ENCODE measurements around the gene SENP1. TPM values are rescaled to one million over a fixed set of nuclear protein-coding genes. Genes with fewer than 3 reads are reported as not detected.

Gene SENP1
- total RNA-seq, 1 donor from 2014 or later = 15.7 TPM

DNA sequence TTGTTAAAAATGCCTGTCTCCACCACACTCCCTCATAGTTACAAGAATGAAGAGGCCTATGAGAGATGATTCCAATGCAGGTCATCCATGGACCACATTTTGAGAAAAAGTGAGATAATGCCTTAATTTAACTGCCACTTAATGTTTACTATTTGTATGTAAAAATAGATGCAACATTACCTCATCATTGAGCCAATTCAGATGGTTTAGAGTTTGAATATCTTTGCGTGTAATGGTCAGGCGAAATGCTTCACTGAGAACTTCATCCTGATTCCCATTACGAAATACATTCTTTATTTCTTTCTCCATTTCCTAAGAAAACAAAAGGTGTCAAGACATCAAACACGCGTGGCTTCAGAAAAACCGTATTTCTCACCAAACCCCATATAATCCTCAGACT, 42.3 kb downstream of the SENP1 start:
- DNase-seq = no peak

DNA sequence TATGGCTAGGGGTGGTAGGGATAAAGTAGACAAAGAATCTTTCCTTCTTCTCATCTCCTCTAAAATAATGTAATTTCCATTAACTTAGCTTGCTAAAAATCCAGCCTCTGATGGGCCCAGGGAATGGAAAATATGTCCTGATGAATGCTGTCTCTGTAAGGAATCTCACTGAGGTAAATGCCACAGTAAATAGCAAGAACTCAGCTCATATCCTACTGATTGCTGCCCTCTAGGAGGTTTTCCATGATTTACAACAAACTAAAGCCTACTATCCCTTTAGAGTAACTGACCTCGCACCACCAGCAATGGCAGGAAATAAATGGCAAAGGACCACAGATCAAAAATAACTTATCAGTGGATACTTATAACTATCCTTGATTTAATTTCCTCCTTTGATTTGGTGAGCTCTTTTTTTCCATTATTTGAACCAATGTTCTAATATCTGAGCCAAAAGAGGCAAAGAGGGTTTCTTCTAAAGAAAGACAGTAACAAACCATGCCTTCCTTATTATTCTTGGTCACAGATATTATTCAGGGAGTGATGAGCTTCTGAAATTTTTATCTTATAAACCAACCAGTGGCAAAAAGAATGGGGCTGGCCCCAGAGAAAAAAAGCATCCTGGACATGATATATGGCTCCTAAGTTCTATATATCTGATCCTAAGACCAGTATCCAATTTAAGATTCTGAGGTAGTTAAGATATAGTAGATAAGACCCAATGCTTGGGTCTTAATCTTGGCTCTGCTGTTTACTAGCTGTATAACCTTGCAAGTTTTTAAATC, 43.8 kb downstream of the SENP1 start:
- no peak for DNase-seq

DNA sequence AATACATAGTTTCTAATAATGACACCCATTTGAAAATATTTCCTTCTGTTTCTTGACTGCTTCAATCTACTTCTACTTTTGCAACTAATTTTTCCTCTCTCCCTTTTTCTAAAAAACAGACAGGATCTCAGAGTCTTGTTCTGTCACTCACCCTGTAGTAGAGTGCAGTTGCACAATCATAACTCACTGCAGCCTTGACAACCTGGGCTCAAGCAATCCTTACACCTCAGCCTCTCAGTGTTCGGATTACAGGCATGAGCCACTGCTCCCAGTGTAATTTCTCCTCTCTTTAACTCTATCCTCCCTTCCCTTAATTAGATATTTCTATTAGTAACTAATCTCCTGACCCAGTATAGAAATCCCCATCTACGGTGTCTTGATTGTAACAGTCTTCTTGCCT, 45.4 kb downstream of the SENP1 start:
- no peak for DNase-seq

DNA sequence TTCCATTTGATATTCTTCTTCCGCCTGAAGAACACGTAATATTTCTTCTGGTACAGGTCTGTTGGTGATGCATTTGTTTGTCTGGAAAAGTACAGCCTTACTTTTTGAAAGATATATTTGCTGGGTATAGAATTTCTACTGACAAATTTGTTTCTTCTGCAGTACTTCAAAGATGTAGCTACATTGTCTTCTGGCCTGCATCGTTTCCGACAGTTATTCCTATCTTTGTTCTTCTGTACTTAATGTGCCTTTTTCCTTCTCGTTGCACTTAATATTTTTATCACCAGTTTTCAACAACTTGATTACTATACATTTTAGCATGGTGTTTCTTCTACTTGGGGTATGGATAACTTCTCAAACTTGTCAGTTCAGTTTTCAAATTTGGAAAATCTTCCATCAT, 47.1 kb downstream of the SENP1 start:
- DNase-seq = no peak

DNA sequence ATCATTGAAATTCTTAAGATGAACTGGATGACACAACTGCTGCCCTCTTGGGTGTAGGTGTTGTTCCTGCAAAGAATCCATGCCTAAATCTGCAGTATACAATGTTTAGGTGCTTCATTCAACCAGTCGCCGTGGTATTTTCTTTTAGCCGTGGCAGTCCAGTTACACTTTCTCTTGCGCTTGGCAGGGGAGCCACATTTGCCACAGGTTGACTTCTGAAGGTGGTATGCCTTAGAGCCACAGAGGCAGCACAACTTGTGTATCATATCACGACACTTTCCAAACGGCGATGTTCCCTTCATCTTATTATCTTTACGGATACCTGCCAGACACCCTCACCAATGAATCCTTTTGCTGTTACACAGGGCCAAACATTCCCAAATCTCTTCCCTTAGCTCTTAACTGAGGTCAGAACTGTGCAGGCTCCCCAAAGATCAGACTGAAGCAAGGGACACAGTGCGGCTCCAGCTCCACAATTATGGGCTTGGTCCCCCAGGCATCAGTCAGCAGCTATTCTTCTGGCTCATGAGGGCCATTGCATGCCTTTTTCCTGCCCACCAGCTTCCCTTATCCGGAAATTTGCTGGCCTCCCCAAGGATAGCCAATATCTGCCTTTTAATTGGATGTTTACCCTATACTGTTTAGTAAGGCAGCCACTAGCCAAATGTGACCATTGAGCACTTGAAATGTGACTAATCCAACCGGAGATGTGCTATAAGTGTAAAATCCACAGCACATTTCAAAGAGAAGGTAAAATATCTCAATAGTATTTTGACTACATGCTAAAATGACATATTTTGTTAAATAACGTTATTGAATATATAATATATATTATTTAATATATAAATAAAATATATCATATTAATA, 50.7 kb downstream of the SENP1 start:
- no peak for DNase-seq

GRCh38 chr12:48053883-48054282, 52.0 kb downstream of the SENP1 start:
- DNase-seq = no peak

DNA sequence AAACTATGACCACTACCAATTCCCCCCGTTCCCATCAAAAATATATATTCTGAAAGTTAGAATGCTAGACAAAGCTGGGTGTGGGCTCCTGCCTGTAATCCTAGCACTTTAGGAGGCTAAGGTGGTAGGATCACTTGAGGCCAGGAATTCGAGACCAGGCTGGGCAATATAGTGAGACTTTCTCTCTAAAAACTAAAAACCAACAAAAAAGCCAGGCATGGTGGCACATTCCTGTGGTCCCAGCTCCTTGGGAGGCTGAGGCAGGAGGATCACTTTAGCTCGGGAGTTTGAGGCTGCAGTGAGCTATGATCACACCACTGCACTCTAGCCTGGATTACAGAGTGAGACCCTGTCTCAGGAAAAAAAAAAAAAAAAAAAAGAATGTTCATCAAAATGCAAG, 52.8 kb downstream of the SENP1 start:
- no peak for DNase-seq

GRCh38 chr12:48051681-48052080, 54.2 kb downstream of the SENP1 start:
- no peak for DNase-seq

GRCh38 chr12:48050174-48050573, 55.7 kb downstream of the SENP1 start:
- no peak for DNase-seq

DNA sequence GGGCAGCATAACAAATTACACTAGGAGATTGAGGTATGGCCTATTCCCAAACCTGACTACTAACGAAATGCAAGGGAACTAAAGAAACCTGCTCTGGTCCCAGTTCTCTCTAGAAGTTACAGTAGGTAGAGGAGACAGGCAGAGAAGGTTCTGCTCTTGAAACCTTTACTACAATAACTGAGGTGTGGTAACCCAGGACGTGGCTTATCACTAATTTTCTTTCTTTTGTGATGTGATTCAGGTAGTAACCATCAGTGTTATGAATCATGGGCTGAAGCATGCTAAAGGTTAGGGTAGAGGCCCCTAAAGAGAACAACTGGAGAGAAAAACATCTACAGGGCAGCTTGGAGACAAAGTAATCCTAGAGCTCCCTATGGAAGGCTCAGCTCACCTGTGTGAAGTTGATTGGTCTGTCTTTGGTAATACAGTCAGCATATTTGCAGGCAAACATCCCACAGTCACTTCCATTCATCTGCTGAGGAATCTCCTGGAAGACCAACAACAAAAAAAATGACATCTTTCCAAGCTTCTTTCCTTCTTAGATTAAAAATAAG, 59.8 kb downstream of the SENP1 start:
- DNase-seq = no peak

DNA sequence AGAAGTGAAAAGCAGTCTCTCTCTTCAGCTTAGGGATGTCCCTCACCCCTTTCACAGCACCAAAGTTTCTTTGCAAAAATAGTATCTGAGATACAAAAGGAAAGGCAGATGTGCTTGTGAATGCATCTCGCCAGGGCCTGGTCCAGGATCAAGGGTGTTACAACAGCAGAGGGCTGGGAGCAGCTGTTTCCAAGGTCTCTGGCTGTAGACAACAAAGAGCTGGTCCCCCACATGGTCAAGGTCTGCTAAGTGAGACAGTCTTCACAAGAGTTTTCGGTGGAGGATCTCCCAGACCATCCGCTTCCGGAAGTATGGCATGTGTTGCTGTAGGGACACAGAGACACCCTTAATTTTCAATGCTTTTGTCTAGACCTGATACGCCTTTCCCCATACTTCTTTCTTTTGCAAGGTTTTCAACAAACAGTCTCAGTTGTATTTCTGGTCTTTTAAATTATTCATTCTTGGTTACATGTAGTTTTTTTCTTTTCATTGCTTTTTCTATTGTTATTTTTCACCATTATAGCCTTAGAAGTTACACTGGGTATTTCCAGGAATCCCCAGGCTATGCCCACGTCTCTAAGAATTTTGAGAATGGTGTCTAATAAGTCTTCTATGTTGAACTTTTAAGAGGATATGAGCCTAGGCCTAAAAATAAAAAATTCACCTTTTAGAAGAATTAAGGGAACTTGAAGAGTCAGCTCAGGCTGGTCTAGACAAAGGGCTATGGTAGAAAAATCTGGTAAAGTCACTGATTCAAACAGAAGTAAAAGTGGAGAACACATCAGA, 60.6 kb downstream of the SENP1 start:
- DNase-seq = no peak

DNA sequence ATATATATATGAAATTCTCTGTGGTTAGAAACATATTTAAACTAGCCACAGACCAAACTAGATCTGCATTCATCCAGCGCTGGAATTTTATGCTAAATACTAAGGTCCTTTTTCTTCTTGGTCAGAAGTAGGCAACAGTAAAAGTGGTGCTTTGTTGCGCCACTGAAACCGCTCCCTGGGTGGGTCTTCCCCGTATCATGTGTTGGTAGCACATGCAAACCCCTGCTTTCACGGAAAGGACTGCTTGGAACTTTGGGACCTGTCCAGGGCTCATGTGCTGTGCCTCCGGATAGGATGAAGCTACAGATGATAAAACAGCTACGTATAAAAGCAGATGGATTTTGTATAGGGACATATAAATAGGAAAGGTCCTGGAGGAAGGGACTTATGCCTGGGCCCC, 61.5 kb downstream of the SENP1 start:
- no peak for DNase-seq

GRCh38 chr12:48043771-48044170, 62.1 kb downstream of the SENP1 start:
- DNase-seq = no peak

DNA sequence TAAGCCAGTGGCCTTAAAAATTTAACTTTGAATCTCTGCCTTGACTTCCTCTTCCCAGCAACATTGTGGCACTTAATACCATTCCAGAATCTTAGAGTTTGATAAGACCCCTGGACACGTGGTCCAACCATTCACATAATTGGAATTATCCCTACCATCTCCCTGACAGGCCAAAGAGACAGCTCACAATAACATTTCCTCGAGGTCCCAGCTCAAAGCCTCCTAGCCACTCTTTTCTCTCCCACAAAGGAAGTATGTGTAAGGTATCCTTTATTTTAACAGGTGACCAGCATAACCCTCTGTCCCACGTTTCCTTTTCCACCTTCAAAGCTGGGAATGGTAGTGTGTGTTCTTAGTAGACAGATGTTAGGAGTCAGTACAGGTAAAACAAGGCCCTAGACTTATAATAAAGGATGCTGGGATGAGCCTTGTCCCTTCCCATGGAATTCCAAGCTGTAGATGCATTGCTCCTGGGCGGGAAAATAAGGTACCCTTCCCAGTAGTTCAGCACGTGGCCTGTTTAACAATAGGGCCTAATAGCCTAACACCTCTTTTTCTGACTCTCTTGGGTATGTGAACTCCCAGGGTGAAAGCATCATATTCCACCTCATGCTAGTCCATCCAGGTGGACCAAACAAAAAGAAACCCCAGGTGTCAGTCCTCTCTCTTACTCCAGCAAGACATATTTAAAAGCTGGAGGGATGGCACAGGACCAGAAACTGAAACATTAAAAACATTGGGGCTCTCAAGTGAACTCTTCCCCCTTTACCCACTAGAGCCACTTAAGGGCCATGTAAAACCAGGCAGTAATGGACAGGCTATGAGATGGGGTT, 64.1 kb downstream of the SENP1 start:
- no peak for DNase-seq

GRCh38 chr12:48040354-48040753, 65.5 kb downstream of the SENP1 start:
- no peak for DNase-seq

DNA sequence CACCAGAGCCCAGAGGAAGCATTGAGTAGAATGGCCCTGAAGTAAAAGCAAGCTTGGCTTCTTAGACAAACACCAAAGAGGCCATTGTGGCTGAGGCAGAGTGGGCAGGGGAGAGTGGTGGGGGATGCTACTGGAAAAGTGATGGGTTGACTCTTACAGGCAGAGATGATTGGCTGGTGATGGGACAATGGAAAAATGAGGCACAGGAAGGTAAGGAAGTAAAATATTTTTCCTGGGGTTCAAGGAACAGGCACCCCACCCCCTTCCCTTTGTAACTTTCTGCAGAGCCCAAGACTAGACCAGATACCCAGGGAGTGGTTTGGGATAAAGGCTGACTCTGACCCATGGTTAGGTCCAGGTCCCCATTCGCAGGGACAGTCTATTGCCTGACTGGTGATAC, 66.7 kb downstream of the SENP1 start:
- no peak for DNase-seq

DNA sequence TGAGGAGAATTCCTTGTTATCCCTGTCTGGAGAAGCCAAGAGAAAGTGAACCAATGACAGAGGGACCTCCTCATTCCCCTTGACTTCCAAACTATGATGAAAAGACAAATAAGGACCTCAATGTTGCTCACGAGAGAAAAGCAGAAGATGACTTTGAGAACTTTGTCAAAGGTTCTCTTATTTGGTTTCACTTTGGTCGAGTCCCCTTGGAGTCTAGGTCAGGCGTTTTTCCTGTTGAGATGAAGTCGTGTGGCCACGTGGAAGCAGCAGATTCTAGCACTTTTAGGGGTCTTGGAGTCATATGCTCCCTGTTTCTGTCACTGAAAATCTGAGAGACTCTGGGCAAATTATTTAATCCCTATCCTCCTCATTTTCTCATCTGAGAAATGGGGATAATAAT, 67.8 kb downstream of the SENP1 start:
- DNase-seq = no peak

- DNase-seq = no peak
Measured at GRCh38 chr12:48037267-48037915, 68.5 kb downstream of the SENP1 start.

GRCh38 chr12:48036818-48037217, 69.1 kb downstream of the SENP1 start:
- DNase-seq = no peak

GRCh38 chr12:48034835-48035805, 70.8 kb downstream of the SENP1 start:
- no peak for DNase-seq
